HepG2 (cell line): ENCODE data around the gene NDUFB6. TPM values are rescaled to one million over a fixed set of nuclear protein-coding genes. Genes with fewer than 3 reads are reported as not detected.
A peak's percentile ranks its signal among the peaks of the same experiment; 100 is the strongest.

Experiments
- LRRFIP1 ChIP-seq: sonication (generic); formaldehyde crosslinking; conservative IDR thresholded peaks from 2 replicates; pipeline ENCODE4 v1.4.0; 2020; ENCODE audit warnings: missing genetic modification reagents
- NFAT5 ChIP-seq: sonication (generic); formaldehyde crosslinking; IDR thresholded peaks from 2 replicates; pipeline ENCODE4 v1.4.0; 2020; ENCODE audit warnings: missing genetic modification reagents
- ZNF280D ChIP-seq: sonication (generic); formaldehyde crosslinking; IDR thresholded peaks from 2 replicates; pipeline ENCODE4 v1.5.1; 2020; ENCODE audit warnings: mild to moderate bottlenecking, missing genetic modification reagents
- ZNF687 ChIP-seq: sonication (generic); formaldehyde crosslinking; IDR thresholded peaks from 2 replicates; pipeline ENCODE4 v1.5.1; 2020; ENCODE audit warnings: mild to moderate bottlenecking, missing genetic modification reagents, moderate library complexity
- ZZZ3 ChIP-seq: sonication (generic); formaldehyde crosslinking; IDR thresholded peaks from 2 replicates; pipeline ENCODE4 v1.4.0; 2020; ENCODE audit warnings: missing genetic modification reagents, mild to moderate bottlenecking, borderline replicate concordance
- polyA plus RNA-seq, 8 experiments: library from polyadenylated mRNA; depleted of rRNA in 3 of 8; stranded (reverse) in 7 of 8; unstranded in 1 of 8; fragments of >200 nt; fragmentation: Illumina TruSeq in 4 of 8; extraction: Trizol in 4 of 8; gene quantifications; 2 replicates each; pipeline versions ENCODE4 v1.2.1 to v1.2.3, GENCODE V29; 2011 to 2016; ENCODE audit warnings: low read depth in 4 of 8, missing spikeins in 1 of 8, mixed read lengths in 1 of 8; ENCODE audit not compliant: insufficient read depth in 1 of 8
- total RNA-seq, 5 experiments: library from RNA; depleted of rRNA; stranded (reverse); fragments of >200 nt; fragmentation: Illumina TruSeq; extraction: Trizol; gene quantifications; 2 replicates each; pipeline ENCODE4 v1.2.3, GENCODE V29; 2016; ENCODE audit warnings: low read depth in 1 of 5
- TF ChIP-seq, protein P1 (sequence below): sonication (generic); formaldehyde crosslinking; IDR thresholded peaks from 2 replicates; pipeline ENCODE4 v1.5.0; 2020; ENCODE audit warnings: missing genetic modification reagents
- TF ChIP-seq, protein P2 (sequence below): sonication (generic); formaldehyde crosslinking; IDR thresholded peaks from 2 replicates; pipeline ENCODE4 v1.4.0; 2020; ENCODE audit warnings: missing genetic modification reagents
- TF ChIP-seq, protein P3 (sequence below): sonication (generic); formaldehyde crosslinking; IDR thresholded peaks from 2 replicates; pipeline ENCODE4 v1.4.0; 2020; ENCODE audit warnings: mild to moderate bottlenecking, missing genetic modification reagents

The NDUFB6 gene
- total and polyA plus RNA-seq, 2 of the 13 experiments (the other 11 are each of a cell fraction or from before 2014, with no cell fraction given) = 31.2 to 81.9 TPM

DNA sequence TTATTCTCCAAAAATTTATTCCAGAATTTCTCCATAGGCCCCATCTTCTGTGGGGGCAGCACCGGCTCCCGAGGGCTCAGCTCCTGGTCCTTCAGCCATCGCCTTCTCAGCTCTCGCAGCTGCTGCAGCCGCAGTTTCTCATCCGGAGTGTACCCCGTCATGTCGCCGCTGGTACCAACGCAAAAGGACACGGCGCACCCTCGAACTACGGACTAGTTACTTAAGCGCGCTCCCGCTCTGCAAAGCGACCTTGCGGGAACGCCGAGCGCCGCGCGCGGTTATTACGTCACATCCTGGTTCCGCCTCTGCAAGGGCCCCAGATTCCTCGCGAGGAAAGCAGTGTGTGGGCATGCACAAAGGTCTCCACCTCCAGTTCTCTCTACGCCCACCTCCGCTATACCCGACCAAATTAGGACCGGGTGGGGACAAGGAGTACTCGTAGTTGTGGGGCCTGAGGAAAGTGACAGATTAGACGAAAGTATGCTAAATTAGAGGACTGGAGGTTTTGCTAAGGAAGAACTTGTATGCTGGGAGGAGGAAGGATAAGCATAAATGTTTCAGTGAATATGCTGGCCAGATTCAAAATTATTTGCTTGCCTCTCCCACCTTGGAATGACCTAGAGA is at the start of gene NDUFB6 (continued):
- TF ChIP-seq LRRFIP1 (CRISPR knock-in tag) (no peak; the same call in 1 of the 2 replicates), ZNF687 (CRISPR knock-in tag) (peak; percentile 90), NFAT5 (CRISPR knock-in tag) (no peak), ZZZ3 (CRISPR knock-in tag) (peak; percentile 77; the same call in 1 of the 2 replicates), ZNF280D (peak; percentile 77)
- TF ChIP-seq, protein P1, sequence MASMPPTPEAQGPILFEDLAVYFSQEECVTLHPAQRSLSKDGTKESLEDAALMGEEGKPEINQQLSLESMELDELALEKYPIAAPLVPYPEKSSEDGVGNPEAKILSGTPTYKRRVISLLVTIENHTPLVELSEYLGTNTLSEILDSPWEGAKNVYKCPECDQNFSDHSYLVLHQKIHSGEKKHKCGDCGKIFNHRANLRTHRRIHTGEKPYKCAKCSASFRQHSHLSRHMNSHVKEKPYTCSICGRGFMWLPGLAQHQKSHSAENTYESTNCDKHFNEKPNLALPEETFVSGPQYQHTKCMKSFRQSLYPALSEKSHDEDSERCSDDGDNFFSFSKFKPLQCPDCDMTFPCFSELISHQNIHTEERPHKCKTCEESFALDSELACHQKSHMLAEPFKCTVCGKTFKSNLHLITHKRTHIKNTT (CRISPR knock-in tag) = no peak
- TF ChIP-seq, protein P2, sequence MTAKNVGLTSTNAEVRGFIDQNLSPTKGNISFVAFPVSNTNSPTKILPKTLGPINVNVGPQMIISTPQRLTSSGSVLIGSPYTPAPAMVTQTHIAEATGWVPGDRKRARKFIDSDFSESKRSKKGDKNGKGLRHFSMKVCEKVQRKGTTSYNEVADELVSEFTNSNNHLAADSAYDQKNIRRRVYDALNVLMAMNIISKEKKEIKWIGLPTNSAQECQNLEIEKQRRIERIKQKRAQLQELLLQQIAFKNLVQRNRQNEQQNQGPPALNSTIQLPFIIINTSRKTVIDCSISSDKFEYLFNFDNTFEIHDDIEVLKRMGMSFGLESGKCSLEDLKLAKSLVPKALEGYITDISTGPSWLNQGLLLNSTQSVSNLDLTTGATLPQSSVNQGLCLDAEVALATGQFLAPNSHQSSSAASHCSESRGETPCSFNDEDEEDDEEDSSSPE (CRISPR knock-in tag) = peak; percentile 82
- TF ChIP-seq, protein P3, sequence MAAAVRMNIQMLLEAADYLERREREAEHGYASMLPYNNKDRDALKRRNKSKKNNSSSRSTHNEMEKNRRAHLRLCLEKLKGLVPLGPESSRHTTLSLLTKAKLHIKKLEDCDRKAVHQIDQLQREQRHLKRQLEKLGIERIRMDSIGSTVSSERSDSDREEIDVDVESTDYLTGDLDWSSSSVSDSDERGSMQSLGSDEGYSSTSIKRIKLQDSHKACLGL (CRISPR knock-in tag) = no peak
